DMS153 (cell line): ENCODE measurements around the gene CAMKMT.

Experiments
- DNase-seq: peaks from one replicate; lab custom pipeline; 2025; lab: John Stamatoyannopoulos, UW

The CAMKMT gene

DNA sequence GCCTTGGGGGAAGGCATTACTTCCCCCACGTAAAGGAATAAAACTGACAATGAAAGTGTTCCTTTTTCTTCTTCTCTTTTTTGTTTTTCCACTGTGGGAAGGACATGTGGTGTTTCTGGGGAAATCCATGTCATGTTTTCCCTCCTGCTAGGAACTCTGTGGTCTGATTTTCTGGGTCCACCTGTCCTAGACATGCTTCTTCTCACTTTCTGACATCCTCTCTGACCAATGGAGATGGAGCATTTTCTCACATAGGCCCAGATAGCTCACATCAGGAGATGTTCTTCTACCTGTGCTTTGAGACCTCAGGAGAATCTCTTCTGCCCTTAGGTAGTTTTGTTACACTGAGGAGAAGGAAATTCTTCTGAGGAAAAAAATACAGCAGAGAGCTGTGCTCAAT, 327.8 kb downstream of the CAMKMT start:
- no peak for DNase-seq

- no peak for DNase-seq
These were observed 329.5 kb downstream of the CAMKMT start for GRCh38 chr2:44691174-44691785.

- no peak for DNase-seq
These were observed 331.1 kb downstream of the CAMKMT start for GRCh38 chr2:44692821-44693220.

GRCh38 chr2:44700824-44701223, 339.1 kb downstream of the CAMKMT start:
- DNase-seq: no peak

GRCh38 chr2:44705356-44705755, 343.6 kb downstream of the CAMKMT start:
- no peak for DNase-seq

- DNase-seq: no peak
These were observed 344.2 kb downstream of the CAMKMT start for GRCh38 chr2:44705876-44706480.

DNA sequence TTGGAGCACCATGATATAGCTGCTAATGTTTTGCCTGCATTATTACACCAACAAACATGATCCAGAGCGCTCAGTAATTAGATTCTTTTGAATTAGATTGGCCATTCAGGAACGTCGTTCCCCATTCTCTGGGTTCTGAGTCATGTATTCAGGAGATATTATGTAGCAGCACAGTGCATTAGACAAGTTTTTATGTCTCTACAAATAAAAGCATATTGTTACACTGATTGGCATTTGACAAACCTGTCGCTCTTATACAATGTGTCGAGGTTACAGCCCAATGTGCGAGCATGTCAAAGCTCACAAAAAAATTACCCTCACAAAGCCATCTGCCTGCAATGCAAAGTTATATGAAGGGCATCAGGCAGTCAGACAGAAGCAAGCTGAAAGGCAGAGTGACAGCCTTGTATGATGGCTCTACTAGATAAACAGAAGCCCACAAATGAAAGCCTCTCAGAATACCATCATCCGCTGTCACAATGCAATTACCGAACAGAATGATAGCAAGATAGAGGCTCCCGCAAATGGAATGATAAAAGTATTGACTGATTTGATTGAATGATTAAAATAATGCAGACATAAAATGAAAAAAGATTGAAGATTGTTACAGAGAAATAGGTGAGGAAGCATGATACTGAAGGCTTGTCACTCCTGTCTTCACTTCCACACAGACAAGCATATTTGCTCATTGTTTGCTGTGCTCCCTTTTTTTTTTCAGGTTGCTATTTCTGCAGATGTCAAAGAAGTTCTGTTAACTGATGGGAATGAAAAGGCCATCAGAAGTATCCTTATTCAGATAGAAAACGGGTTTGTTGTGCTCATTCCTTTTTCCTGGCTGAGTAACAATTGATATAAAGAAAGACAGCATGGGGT, 345.2 kb downstream of the CAMKMT start:
- peak; percentile 90 for DNase-seq

DNA sequence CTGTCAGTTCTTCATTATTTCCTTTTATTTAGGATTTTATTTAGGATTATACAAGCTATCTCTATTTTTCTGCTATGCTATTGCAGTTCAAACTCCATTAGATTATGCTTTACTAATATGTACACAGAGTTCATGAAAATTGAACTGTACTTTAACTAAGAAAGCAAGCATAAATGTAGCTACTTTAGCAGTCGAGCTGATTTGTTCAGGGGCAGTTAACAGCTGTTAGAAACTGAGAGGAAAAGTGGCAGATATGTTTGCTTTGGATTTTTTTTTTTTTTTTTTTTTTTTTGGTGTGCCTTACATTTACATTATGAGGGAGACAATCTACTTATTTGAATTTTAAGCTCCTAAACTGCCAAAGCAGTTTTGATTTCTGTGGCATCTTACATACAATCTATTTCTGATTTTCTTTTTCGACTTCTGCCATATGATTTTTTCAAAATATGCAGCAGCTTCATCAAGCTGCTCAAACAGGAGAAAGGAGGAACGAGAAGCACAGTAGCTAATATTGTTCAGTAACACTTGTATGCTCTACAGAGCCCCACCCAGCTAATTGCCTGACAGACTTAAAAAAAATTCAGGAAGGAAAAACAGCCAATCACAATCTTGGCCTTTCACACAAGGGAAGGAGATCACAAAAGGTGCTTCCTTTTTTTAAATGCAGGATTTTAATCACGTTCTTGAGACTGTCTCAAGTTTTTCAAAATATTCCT, 346.4 kb downstream of the CAMKMT start:
- DNase-seq: peak; percentile 45

DNA sequence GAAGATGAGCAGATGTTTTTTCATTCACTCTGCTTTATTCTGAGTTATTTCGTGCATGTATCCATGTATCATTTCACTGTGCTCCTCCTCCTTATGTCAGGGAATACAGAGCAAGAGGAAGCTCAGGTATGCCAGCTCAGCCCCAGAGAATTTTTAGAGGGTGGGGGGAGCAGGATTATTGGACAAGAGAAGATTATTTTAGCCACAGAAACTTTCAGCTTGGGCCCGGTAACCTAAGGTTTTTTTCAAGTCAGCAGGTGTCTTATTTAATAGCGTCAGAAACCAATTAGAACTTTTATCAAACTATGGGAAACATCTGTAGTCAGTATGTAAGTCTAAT, 346.9 kb downstream of the CAMKMT start:
- DNase-seq: no peak

DNA sequence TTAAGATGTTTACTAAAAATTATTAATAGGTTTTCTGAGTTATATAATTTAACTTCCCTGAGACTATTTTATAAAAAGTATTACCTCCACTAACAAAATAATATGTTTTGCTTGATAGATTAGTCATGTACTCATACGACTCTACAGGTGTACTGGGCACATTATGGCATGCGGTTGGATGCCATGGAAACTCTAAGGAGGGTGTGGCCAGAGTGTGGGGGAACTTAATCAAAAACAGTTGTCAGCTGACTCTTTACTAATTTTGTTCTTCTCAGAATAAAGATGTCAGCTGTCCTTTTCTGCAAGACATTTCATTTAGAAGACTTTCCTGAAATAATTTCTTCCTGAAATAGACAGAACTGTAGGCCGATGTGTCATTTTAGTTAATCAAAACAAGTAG, 351.4 kb downstream of the CAMKMT start:
- no peak for DNase-seq

DNA sequence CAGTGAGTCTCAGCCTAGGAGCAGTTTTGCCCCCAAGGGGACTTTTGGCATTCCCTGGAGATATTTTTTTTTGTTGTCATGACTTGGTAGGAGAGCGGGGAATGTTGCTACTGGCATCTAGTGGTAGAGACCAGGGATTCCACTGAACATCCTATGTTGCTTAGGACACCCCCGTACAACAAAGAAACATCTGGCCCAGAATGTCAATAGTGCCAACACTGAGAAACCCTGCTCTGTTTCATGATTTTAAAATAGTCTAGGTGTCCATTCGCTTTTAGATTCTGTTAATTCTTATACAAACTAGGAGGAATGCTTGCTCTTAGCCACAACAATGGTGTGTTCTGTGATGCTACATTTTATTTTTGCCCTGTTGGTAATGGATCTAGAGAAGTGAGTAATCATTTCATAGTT, 353.9 kb downstream of the CAMKMT start:
- DNase-seq: no peak

- no peak for DNase-seq
These were observed 354.4 kb downstream of the CAMKMT start for GRCh38 chr2:44716131-44716530.

- DNase-seq: no peak
These were observed 356.7 kb downstream of the CAMKMT start for GRCh38 chr2:44718431-44718830.

GRCh38 chr2:44719562-44719961, 357.8 kb downstream of the CAMKMT start:
- DNase-seq: no peak

DNA sequence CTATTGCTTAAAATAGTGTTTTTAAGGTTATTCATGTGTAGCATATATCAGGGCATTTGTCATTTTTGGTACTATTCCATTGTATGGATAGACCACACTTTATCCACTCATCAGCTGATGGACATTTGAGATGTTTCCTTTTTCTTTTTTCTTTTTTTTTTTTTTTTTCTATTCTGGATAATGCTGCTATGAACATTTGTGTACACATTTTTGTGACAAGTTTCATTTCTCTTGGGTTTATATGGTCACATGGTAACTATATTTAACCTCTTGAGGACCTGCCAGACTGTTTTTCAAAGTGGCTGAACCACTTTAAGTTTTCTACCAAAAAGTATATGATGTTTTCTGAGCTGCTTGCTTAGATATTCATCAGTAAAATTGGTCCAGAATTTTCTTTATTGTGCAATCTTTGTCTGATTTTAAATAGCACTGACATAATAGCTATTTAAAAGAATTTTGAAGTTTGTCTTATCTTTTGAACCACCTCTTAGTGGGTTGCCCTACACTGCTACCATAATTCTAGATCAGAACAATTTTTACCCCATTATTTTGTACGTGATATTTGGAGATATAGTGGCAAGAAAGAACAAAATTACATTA, 360.4 kb downstream of the CAMKMT start:
- DNase-seq: no peak

- no peak for DNase-seq
These were observed 362.2 kb downstream of the CAMKMT start for GRCh38 chr2:44723921-44724320.

DNA sequence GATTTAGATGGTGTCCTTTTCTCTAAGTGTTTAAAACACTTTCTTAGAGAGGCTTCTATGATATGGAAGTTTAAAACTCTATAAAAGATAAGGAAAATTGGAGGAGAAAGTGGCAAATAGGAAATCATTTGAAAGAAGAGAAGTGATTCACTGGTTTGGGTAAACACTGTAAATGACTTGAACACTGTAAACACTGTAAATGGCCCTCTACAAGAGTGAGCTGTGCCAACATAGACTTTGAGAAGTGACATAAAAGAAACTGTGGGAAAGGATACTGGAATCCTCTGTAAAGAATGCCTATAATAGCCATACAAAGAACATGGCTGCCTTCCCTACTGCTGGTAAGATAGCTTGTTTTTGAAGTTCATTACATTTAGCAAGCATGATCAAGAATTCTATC, 368.8 kb downstream of the CAMKMT start:
- DNase-seq: no peak

DNA sequence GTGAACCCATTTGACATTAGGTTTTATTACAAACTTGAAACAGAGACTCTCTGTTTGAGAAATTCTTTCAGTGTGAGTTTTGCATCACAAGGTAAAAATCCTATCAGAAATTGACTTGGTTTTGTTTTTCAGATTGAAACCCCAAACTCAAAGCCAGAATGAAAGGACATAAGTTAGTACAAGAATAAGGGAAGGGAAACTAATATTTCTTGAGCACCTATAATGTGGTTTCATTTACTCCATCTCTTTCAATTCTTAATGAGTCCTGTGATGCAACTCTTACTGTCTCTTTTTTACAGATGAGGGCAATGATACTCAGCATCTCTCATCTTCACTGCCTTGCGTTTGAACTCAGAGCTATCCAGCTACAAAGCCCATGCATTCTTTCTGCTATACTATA, 369.8 kb downstream of the CAMKMT start:
- DNase-seq: no peak

- no peak for DNase-seq
These were observed 374.7 kb downstream of the CAMKMT start for GRCh38 chr2:44736270-44736942.

DNA sequence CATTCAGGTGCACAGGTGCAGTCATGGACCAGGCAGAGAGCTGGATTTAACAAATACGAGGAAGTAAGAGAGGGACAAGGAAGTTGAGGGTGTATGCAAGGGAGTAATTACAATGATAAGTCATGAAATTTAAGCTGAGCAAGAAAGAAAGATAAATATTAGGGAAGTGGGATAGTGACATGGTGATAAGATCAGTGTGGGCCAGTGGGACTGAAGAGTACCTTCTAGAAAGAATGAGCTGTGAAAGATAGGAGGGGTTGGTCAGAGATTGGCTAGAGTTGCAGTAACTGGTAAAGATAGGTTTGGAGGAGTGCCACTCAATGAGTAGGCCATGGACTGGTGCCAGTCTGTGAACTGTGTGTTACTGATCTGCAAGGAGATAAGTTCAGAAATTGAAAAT, 378.9 kb downstream of the CAMKMT start:
- peak; percentile 44 for DNase-seq

GRCh38 chr2:44741507-44741906, 379.8 kb downstream of the CAMKMT start:
- DNase-seq: no peak

GRCh38 chr2:44742057-44742456, 380.3 kb downstream of the CAMKMT start:
- no peak for DNase-seq
